ENCODE data around the gene TGM4.

TGM4 gene

GRCh38 chr3:44948239-44948638 is 73.8 kb downstream of the TGM4 start:
- TF ChIP-seq CTCF (IDR thresholded peaks at IDR 0.05): no peak

GRCh38 chr3:44950275-44950734 is 75.9 kb downstream of the TGM4 start:
- no peak for TF ChIP-seq CTCF (IDR thresholded peaks at IDR 0.05)

- no peak for TF ChIP-seq CTCF (IDR thresholded peaks at IDR 0.05)
Measured at GRCh38 chr3:44952689-44953088, 78.3 kb downstream of the TGM4 start.

- no peak for TF ChIP-seq CTCF (IDR thresholded peaks at IDR 0.05)
Measured at GRCh38 chr3:44954304-44954703, 79.9 kb downstream of the TGM4 start.

GRCh38 chr3:44954962-44955361 is 80.6 kb downstream of the TGM4 start:
- no peak for TF ChIP-seq CTCF (IDR thresholded peaks at IDR 0.05)

GRCh38 chr3:44955917-44956316 is 81.5 kb downstream of the TGM4 start:
- TF ChIP-seq CTCF (IDR thresholded peaks at IDR 0.05): no peak

GRCh38 chr3:44957986-44958385 is 83.6 kb downstream of the TGM4 start:
- no peak for TF ChIP-seq CTCF (IDR thresholded peaks at IDR 0.05)

GRCh38 chr3:44958386-44958785 is 84.0 kb downstream of the TGM4 start:
- no peak for TF ChIP-seq CTCF (IDR thresholded peaks at IDR 0.05)
